ENCODE results near the gene NEK6.
A peak's percentile ranks its signal among the peaks of the same experiment; 100 is the strongest.

The NEK6 gene

DNA sequence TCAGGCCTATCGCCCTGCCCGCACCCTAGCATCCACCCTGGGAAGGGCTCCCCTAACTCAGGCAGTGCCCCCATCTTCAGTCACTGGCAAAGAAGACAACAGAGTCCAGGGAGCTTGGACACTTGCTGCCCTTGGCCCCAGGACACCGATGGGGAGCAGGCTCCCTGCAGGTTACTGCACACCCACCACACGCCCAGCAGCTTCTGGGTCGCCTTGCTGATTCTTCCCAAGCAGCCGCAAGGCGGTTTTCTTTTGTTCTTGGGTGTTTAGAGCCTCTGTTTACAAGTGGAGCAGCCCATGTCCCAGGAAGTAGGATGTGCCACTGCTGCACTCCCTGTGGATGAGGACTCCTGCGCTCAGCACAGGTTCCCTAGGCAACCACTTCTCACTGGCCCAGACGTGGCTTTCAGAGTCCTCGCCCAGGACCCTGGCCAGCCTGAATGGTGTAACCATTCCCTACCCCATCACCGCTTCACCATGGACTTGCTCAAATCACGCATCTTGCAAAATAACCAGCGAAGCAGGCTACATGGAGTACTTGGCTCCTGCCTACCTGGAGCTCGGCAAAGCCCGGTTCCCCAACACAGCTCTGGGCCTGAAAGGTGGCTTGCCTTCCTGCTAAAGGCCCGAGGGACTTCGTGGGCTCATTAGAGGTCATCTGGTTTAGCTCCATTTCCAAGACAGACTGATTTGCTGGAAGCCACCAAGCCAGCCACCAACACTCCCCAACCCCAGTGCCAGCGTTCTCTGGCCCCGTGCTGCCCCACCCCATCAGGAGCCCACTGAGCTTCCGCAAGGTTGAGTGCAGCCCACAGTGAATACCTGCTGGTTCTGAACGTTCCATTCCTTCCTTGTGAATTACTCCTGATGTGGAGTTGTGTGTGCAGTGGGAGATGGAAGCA, 97.5 kb downstream of the NEK6 start:
- H3K9me3 Mint-ChIP-seq = no peaks in the 10 kb centered on the region
- no peak overlapping the region for H3K4me3 Mint-ChIP-seq
- DNase-seq = no peak
- peak overlapping the region; percentile 71 to 80 for H3K27ac Mint-ChIP-seq
- H3K4me1 Mint-ChIP-seq (ENCODE audit: low read depth in 2 of 2) = peaks cover 17 to 18% of the 10 kb centered on the region in 2 donors
- no peaks in the 10 kb centered on the region for H3K27me3 Mint-ChIP-seq
- no peak for ATAC-seq (replicated peaks)
- peaks cover 50% of the 10 kb centered on the region for H3K36me3 Mint-ChIP-seq (ENCODE audit: insufficient read depth)

DNA sequence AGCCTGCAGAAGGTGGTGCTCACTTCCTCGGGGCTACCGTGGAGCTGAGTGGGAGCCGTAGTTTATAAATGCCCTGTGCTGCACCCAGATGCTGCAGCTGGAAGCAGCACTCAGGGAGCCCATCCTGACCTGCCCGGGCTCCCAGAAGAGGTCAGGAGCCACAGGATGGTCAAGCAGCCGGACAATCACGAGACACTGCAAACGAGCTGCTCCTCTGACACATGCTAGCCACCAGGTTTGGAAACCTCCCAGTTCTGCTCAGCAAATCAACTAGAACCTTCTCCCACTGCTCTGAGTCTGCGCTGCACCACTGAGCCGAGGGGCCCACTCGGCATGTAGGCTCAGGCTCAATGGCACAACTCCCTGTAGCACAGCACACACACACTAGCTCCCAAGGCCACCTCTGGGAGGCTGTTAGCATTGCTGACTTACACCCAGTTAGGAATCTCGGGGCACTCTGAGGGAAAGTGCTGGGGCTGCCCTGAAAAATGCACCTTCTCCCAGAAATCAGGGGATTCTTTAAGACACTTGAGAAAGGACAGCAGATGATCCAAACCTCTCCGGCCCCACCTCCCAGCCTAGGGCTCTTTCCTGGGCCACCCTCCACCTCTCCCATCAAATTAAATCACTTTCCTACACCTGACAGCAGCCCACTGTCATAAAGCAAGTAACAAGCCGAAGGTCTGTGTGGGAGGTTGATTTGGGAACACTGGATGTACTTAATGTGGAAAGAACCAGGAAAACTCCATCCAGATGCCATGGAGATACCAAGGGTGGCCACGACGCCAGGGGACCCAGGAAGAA, 98.4 kb downstream of the NEK6 start:
- H3K36me3 Mint-ChIP-seq (ENCODE audit: insufficient read depth) = peaks cover 41% of the 10 kb centered on the region
- DNase-seq = no peak
- H3K4me3 Mint-ChIP-seq = no peak overlapping the region
- no peaks in the 10 kb centered on the region for H3K9me3 Mint-ChIP-seq
- H3K27me3 Mint-ChIP-seq = no peaks in the 10 kb centered on the region
- H3K4me1 Mint-ChIP-seq (ENCODE audit: low read depth in 2 of 2) = peaks cover 22 to 25% of the 10 kb centered on the region in 2 donors
- ATAC-seq (replicated peaks) = no peak
- H3K27ac Mint-ChIP-seq = peak overlapping the region in 1 of 2 donors; percentile 60

DNA sequence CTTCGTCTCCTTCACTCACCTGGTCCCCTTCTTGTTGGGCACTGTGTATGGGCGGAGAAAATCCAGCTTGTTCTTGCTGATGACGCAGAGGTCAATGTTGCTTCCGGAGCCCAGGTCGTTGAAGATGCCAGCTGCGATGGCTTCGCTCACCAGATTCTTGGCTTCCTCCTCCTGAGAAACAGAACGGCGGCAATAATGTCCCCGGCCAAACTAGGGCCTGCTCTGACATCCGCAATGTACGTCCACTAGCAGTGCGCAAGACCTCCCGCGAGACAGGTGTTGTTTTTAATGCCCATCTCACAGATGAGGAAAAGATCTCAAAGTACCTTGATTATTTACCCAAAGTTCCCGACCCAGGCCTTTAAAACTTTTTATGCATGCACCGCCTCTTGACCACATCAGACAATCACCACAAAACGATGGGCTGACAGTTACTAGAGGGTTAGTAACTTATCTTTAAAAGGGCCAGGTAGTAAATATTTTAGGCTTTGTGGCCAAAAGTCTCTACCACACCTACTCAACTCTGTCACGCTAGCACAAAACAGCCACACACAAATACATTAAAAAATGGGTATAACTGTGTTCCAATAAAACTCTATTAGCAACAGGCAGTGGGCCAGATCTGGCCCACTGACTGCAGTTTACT, 99.1 kb downstream of the NEK6 start:
- Mint-ChIP-seq H3K4me3 (no peak overlapping the region), H3K36me3 (ENCODE audit: insufficient read depth) (peaks cover 34% of the 10 kb centered on the region), H3K9me3 (no peaks in the 10 kb centered on the region), H3K27me3 (no peaks in the 10 kb centered on the region), H3K4me1 (ENCODE audit: low read depth in 2 of 2) (peaks cover 22 to 25% of the 10 kb centered on the region in 2 donors), H3K27ac (peak overlapping the region; percentile 19 to 60)
- no peak for ATAC-seq (replicated peaks)
- no peak for DNase-seq

DNA sequence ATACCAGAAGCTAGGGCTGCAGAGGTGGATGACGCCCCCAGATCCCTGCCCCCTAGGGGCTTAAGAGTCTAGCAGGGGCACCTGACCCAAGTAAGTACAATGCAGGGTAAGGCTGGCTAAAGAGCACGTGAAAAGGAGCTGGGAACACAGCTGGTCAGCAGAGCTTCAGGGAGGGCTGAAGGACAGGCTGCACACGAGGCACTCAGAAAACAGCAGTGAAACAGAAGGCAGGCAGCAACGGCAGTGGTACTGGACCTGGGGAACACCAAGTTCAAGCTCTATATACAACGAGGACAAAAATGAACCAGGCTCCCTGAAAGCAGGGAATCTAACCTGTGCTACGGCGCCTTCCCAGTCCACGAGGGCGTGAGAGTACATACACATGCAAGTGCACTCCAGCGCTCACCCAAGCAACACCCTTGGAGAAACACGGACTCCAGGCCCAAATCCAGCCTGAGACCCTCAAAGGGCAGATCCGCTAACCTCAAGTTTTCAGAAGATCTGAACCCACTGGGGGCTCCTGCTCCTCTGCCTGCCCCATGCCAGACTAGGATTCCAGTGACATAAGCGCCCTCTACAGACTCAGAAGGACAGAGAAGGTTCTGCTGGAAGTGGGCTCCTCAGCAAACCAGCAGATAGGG, 100.1 kb downstream of the NEK6 start:
- no peak for ATAC-seq (replicated peaks)
- Mint-ChIP-seq H3K27ac (peak overlapping the region; percentile 19 to 74), H3K4me1 (ENCODE audit: low read depth in 2 of 2) (peaks cover 22 to 25% of the 10 kb centered on the region in 2 donors), H3K4me3 (no peak overlapping the region), H3K27me3 (no peaks in the 10 kb centered on the region), H3K9me3 (no peaks in the 10 kb centered on the region), H3K36me3 (ENCODE audit: insufficient read depth) (peaks cover 24% of the 10 kb centered on the region)
- DNase-seq = no peak

DNA sequence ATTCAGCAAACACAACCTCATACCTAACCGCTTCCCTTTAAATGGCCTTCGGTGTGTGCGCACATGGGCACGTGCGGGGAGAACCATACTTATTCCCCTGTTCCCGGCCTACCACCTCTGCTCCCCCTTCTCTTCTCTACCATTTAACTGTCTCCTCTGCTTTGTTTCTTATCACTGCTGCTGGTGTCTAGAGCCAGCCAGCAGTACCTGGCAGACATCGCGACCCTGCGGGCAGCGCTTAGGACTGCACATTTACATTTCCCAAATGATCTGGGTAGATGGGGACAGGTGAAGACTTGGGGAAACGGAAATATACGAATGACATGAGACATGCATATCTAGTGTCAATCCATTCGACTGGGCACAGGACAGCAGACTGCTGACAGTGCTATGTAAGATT, 100.9 kb downstream of the NEK6 start:
- H3K4me3 Mint-ChIP-seq = no peak overlapping the region
- H3K36me3 Mint-ChIP-seq (ENCODE audit: insufficient read depth) = peaks cover 23% of the 10 kb centered on the region
- no peaks in the 10 kb centered on the region for H3K9me3 Mint-ChIP-seq
- no peak overlapping the region for H3K27ac Mint-ChIP-seq
- DNase-seq = no peak
- no peak for ATAC-seq (replicated peaks)
- H3K27me3 Mint-ChIP-seq = no peaks in the 10 kb centered on the region
- H3K4me1 Mint-ChIP-seq (ENCODE audit: low read depth in 2 of 2) = peaks cover 24 to 33% of the 10 kb centered on the region in 2 donors

DNA sequence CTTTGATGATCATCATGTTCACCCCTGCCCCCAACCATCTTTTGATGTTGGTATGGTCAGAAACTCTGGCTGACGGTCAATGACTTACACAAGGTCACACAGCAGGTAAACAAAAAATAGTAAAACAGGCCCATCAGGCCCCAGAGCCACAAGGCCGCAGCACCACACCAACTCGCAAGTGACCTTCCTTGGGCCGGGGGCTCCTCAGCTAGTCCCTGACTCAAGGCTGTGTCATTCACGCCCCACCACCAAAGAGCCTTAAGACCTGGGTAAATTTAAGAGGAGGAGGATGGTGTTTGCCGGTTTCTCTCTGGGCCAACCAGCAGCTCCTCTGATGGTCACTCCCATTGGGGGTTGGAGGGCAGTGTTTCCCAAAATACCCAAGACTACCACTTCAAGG, 101.7 kb downstream of the NEK6 start:
- Mint-ChIP-seq H3K27me3 (no peaks in the 10 kb centered on the region), H3K36me3 (ENCODE audit: insufficient read depth) (peaks cover 20% of the 10 kb centered on the region), H3K9me3 (no peaks in the 10 kb centered on the region), H3K27ac (peak overlapping the region; percentile 16 to 27), H3K4me3 (no peak overlapping the region), H3K4me1 (ENCODE audit: low read depth in 2 of 2) (peaks cover 28 to 36% of the 10 kb centered on the region in 2 donors)
- ATAC-seq (replicated peaks) = no peak
- no peak for DNase-seq

DNA sequence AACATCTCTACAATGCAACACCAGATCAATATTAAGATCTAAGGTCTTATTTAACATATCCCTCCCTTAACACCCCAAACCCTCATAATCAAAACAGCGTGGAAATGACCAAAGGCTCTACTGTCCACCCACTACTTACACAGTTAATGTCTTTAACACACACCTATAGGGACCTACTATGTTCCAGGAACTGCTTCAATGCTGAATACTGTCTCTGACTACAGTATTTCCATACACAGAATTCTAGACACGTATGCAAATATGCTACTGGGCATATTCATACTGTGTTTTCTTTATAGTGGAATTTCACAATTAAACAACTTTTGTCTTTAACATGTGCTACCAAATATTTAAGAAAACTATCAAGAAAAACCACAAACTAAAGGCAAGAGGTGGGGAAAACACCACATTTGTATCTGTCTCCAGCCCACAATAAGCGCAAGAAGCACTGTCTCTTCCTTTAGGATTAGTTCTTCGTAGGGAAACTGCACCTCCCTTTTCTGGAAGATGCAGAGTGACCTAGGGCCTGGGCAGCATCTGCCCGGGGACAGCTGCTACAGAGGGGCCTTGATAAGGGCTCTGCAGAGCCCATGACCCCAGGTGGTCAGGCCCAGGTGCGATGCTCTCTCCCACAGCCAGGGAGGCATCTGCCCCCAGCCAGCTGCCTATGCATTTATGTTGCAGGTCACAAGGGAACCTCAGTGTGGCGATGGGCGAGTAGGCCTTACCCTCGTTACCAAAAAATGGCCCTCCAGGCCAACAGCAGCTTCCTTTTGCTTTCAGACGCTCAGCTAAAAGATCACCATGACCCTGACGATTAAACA, 102.3 kb downstream of the NEK6 start:
- DNase-seq = no peak
- Mint-ChIP-seq H3K4me3 (no peak overlapping the region), H3K27ac (peak overlapping the region; percentile 27 to 71), H3K4me1 (ENCODE audit: low read depth in 2 of 2) (peaks cover 30 to 41% of the 10 kb centered on the region in 2 donors), H3K27me3 (no peaks in the 10 kb centered on the region), H3K36me3 (ENCODE audit: insufficient read depth) (peaks cover 19% of the 10 kb centered on the region), H3K9me3 (no peaks in the 10 kb centered on the region)
- ATAC-seq (replicated peaks) = no peak

DNA sequence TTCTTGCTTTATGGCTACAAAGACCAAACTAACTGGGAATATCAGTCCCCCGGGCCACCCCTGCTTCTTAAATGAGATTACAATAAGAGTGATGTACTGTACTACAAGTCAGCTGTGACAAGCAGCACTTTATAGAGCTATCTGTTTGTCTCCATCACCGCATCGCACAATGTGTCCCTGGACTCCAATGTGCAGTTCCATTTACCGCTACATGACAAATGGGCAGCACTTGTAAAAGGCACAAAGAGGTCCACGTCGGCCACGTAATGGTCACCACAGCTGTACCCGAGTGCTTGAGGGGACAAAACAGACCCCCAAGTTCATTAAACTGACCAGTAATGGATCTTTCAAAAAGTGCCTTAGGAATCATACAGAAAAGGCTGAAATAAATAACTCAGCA, 103.4 kb downstream of the NEK6 start:
- Mint-ChIP-seq H3K27ac (peak overlapping the region in 1 of 2 donors; percentile 46), H3K9me3 (no peaks in the 10 kb centered on the region), H3K4me1 (ENCODE audit: low read depth in 2 of 2) (peaks cover 33 to 47% of the 10 kb centered on the region in 2 donors), H3K27me3 (no peaks in the 10 kb centered on the region), H3K36me3 (ENCODE audit: insufficient read depth) (peaks cover 15% of the 10 kb centered on the region), H3K4me3 (no peak overlapping the region)
- ATAC-seq (replicated peaks) (no peak), DNase-seq (no peak)

DNA sequence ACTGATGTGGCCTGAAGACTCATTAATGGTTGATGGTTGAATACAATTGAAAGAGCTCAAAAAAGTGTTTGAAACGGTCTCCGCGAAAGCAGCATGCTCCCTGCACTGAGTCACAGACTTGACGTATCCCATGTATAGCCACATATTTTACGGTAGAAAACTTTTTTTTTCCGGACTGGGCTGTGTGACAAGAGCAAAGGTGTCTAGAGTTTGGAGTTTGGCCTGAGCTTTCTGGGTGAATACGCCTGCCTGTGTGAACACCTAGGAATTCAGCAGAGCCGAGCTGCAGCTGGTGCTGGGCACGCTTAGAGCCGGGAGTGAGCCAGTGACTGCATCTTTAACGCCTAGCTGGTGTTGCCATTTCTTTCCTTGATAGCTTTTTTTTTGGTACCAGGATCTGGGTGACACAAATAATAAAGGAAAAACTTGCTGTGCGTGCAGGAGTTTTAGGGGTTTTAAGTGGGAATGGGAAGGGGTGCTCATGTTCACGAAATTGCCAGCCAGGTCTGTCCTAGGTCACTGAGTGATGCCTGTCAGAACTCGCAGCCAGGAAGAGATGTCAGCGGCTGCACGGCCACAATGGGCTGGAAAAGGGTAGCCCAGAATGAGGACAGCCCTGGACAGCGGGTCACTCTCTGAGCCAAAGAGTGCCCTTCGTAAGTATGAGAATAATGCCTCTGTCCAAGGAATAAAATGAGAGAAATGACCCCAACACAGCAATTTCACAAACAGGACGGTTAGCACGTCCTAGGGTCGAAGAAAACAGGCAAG, 105.8 kb downstream of the NEK6 start:
- Mint-ChIP-seq H3K4me3 (no peak overlapping the region), H3K4me1 (ENCODE audit: low read depth in 2 of 2) (peaks cover 36 to 56% of the 10 kb centered on the region in 2 donors), H3K9me3 (no peaks in the 10 kb centered on the region), H3K27ac (peak overlapping the region; percentile 9 to 46), H3K27me3 (no peaks in the 10 kb centered on the region), H3K36me3 (ENCODE audit: insufficient read depth) (peaks cover 15% of the 10 kb centered on the region)
- DNase-seq = no peak
- no peak for ATAC-seq (replicated peaks)

DNA sequence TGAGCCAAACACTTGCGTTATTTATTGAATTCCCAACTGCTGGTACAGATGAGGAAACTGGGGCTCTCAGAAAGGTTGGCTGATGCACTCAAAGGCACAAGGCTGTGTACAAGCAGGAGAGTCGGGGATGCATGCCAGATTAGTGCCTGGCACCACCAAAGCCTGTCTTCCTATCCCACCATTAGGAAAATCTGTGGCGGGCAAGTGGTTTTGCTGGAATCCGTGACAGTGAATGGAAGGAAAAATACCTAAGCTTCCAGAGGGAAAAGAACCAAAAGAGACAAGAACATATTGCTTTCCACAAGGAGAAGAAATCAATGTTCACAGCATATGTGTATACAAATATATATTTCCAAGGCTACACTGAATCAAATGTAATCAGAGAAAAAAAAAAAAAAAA, 106.4 kb downstream of the NEK6 start:
- peak overlapping the region in 1 of 2 donors; percentile 9 for H3K27ac Mint-ChIP-seq
- H3K27me3 Mint-ChIP-seq = no peaks in the 10 kb centered on the region
- no peak for DNase-seq
- no peaks in the 10 kb centered on the region for H3K9me3 Mint-ChIP-seq
- peaks cover 15% of the 10 kb centered on the region for H3K36me3 Mint-ChIP-seq (ENCODE audit: insufficient read depth)
- peaks cover 36 to 58% of the 10 kb centered on the region in 2 donors for H3K4me1 Mint-ChIP-seq (ENCODE audit: low read depth in 2 of 2)
- no peak overlapping the region for H3K4me3 Mint-ChIP-seq
- ATAC-seq (replicated peaks) = no peak

DNA sequence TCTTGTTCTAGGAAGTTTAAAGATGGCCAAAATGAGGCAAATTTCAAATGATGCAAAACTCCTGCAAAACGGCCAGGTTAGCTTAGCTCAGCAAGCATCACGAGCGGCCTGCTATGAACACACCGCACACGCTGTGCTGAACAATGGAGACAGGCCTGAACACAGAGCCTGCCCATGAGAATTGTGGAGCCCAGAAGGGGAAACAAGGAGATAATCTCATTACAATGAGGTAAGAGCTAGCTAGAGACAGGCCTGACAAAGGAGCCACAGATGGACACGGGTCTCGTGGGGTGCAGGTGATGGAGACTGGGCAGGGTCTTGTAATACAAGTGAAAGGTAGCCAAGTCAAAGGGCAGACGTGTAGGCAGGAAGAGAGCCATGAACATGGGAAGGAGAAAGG, 107.3 kb downstream of the NEK6 start:
- Mint-ChIP-seq H3K9me3 (no peaks in the 10 kb centered on the region), H3K4me3 (no peak overlapping the region), H3K4me1 (ENCODE audit: low read depth in 2 of 2) (peaks cover 37 to 59% of the 10 kb centered on the region in 2 donors), H3K36me3 (ENCODE audit: insufficient read depth) (peaks cover 15% of the 10 kb centered on the region), H3K27ac (peak overlapping the region in 1 of 2 donors; percentile 83), H3K27me3 (no peaks in the 10 kb centered on the region)
- DNase-seq (no peak), ATAC-seq (replicated peaks) (no peak)

Data from effector memory CD8-positive, alpha-beta T cell (primary cell).